Gastroesophageal sphincter (tissue), 3 donors: ENCODE results near the gene WWTR1.
A peak's percentile ranks its signal among the peaks of the same experiment; 100 is the strongest.

Experiments
- CTCF ChIP-seq, 4 experiments: fragments of 200-600 bp in 2 of 4; fragments of 450-650 bp in 2 of 4; sonication (generic) in 1 of 4; IDR thresholded peaks; one replicate each; pipeline ENCODE4 v1.5.1; 2017 to 2019; ENCODE audit warnings: antibody characterized with exemption in 4 of 4, mild to moderate bottlenecking in 2 of 4, moderate library complexity in 2 of 4
- EP300 ChIP-seq: sonication (generic); formaldehyde crosslinking; IDR thresholded peaks from one replicate; pipeline ENCODE4 v1.6.1; 2017; ENCODE audit warnings: antibody characterized with exemption, mild to moderate bottlenecking
- POLR2A ChIP-seq, 2 donors: fragments of 450-650 bp; IDR thresholded peaks; one replicate each; pipeline ENCODE4 v1.6.1; 2017; ENCODE audit warnings: antibody characterized with exemption in 2 of 2, mild to moderate bottlenecking in 2 of 2, moderate library complexity in 1 of 2
- POLR2AphosphoS5 ChIP-seq: sonication (generic); formaldehyde crosslinking; IDR thresholded peaks from one replicate; pipeline ENCODE4 v1.6.1; 2017; ENCODE audit warnings: antibody characterized with exemption

- no peak for TF ChIP-seq CTCF (IDR thresholded peaks at IDR 0.05)
- TF ChIP-seq POLR2A (IDR thresholded peaks at IDR 0.05) = no peak
- peak; percentile 67 for TF ChIP-seq POLR2AphosphoS5
- no peak for TF ChIP-seq EP300
Observed at GRCh38 chr3:149547413-149547812, 110.4 kb downstream of the WWTR1 start.
